Adipocyte (in vitro differentiated cells): ENCODE measurements around the gene DNAJB12.
A peak's percentile ranks its signal among the peaks of the same experiment; 100 is the strongest.
"Not testable (repeated sequence)": the region's sequence is repeated elsewhere in the genome, so short reads cannot be mapped to it uniquely, and the experiment has no call there.

Experiments
- DNase-seq: peaks from one replicate; pipeline ENCODE4 v3.0.0-alpha.2; 2015; ENCODE audit warnings: low read depth
- H3K27me3 ChIP-seq: replicated peaks from 2 replicates; pipeline ENCODE4 v1.7.0; 2013; ENCODE audit warnings: mild to moderate bottlenecking, low read length, moderate library complexity; ENCODE audit not compliant: control insufficient read depth, insufficient read depth
- H3K36me3 ChIP-seq: 2 replicates; pipeline ENCODE4 v1.7.0; 2013; ENCODE audit warnings: low read length, mild to moderate bottlenecking, moderate library complexity; ENCODE audit not compliant: control insufficient read depth, insufficient read depth, severe bottlenecking
- H3K4me1 ChIP-seq: 2 replicates; pipeline ENCODE4 v1.7.0; 2013; ENCODE audit warnings: mild to moderate bottlenecking, low read length, moderate library complexity; ENCODE audit not compliant: control insufficient read depth, insufficient read depth
- H3K4me3 ChIP-seq: 2 replicates; pipeline ENCODE4 v1.7.0; 2013; ENCODE audit warnings: mild to moderate bottlenecking, low read length, moderate library complexity
- H3K9ac ChIP-seq: 2 replicates; pipeline ENCODE4 v1.7.0; 2013; ENCODE audit warnings: mild to moderate bottlenecking, low read length, moderate library complexity
- H3K9me3 ChIP-seq: 2 replicates; pipeline ENCODE4 v1.7.0; 2013; ENCODE audit warnings: mild to moderate bottlenecking, low read length, moderate library complexity; ENCODE audit not compliant: control insufficient read depth

DNAJB12 gene

GRCh38 chr10:72354356-72355213 is at the start of gene DNAJB12:
TSS of gene DNAJB12 (minus strand) at chr10:72354919. CDS start at chr10:72354897, 22 bp downstream.
- H3K36me3 ChIP-seq = peaks cover 9% of the 10 kb centered on the region
- peaks cover 20% of the 10 kb centered on the region for H3K4me1 ChIP-seq
- H3K27me3 ChIP-seq = no peaks in the 10 kb centered on the region
- H3K9me3 ChIP-seq = no peaks in the 10 kb centered on the region
- peak within 1 kb of the TSS; percentile 98 for H3K4me3 ChIP-seq
- peak; percentile 95 for DNase-seq
- peak within 1 kb of the TSS; percentile 99 for H3K9ac ChIP-seq

GRCh38 chr10:72395581-72395980 is 40.9 kb upstream of the DNAJB12 start:
- H3K4me1 ChIP-seq, H3K27me3 ChIP-seq, DNase-seq, H3K36me3 ChIP-seq, H3K4me3 ChIP-seq, H3K9me3 ChIP-seq, H3K9ac ChIP-seq: not testable (repeated sequence)

DNA sequence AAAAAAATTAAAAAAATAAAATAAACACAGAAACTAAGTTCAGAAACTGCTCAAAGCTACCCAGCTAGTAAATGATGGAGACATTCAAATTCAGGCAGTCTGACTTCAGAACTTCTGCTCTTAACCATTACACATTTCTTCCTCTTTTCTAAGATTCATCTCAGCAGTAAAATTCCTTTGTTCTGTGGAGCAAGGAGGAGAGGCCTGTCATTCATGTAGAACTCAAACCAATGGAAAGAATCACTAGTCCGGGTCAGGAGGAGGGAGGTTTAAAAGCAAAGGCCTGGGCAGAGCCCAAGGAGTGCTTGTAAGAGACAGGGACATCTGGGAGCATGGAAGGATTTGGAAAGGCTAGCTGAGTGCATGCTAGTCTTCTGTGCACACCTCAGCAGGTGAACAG is 37.9 kb upstream of the DNAJB12 start:
- no peak for DNase-seq
- no peaks in the 10 kb centered on the region for H3K4me1 ChIP-seq
- no peaks in the 10 kb centered on the region for H3K9me3 ChIP-seq
- peaks cover 4% of the 10 kb centered on the region for H3K36me3 ChIP-seq
- H3K27me3 ChIP-seq = no peaks in the 10 kb centered on the region
- no peak overlapping the region for H3K9ac ChIP-seq
- no peak overlapping the region for H3K4me3 ChIP-seq

GRCh38 chr10:72390764-72391163 is 36.0 kb upstream of the DNAJB12 start:
- no peaks in the 10 kb centered on the region for H3K27me3 ChIP-seq
- peaks cover 4% of the 10 kb centered on the region for H3K4me1 ChIP-seq
- peaks cover 4% of the 10 kb centered on the region for H3K36me3 ChIP-seq
- no peak overlapping the region for H3K9ac ChIP-seq
- DNase-seq = no peak
- H3K4me3 ChIP-seq = no peak overlapping the region
- no peaks in the 10 kb centered on the region for H3K9me3 ChIP-seq

DNA sequence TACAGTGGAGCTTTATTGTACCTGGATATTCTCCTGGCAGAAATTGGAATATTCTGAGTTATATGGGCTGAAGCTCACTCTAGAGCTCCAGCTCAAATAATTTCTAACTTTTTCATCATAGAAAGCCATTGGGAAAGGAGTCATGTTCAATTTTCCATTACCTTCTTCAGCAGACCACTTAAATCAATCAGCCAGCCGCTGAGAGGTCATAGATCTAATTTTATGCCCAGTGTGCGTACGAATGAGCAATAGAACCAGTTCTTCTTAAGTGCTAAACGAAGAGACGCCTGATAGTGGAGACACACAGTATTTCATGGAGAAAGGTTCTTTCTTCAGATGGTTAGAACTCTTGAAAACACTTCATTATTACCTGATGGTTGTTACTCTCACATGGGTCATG is 35.0 kb upstream of the DNAJB12 start:
- Histone ChIP-seq H3K9me3 (no peaks in the 10 kb centered on the region), H3K9ac (no peak overlapping the region), H3K27me3 (no peaks in the 10 kb centered on the region), H3K36me3 (peaks cover 4% of the 10 kb centered on the region), H3K4me1 (peaks cover 4% of the 10 kb centered on the region), H3K4me3 (no peak overlapping the region)
- no peak for DNase-seq

DNA sequence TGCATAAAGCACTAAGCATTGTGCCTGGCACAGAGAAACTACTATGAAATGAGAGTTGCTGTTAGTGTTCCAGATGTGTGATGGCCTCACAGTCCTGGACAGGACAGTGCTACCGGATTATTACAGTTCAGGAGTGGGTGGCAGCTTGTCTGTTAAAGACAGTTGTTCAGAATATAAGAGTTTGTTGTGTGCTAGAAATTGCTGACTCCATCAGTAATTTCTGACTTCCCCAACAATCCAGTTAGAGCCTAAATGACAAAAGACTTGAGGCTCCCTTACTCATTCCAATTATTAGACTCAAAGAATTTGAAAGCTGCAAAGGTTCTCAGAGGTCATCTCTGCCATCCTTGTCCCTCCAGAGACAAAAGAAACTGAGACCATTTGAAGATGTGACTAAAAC is 34.3 kb upstream of the DNAJB12 start:
- Histone ChIP-seq H3K36me3 (peaks cover 4% of the 10 kb centered on the region), H3K27me3 (no peaks in the 10 kb centered on the region), H3K4me1 (peaks cover 4% of the 10 kb centered on the region), H3K4me3 (no peak overlapping the region), H3K9me3 (no peaks in the 10 kb centered on the region), H3K9ac (no peak overlapping the region)
- no peak for DNase-seq

DNA sequence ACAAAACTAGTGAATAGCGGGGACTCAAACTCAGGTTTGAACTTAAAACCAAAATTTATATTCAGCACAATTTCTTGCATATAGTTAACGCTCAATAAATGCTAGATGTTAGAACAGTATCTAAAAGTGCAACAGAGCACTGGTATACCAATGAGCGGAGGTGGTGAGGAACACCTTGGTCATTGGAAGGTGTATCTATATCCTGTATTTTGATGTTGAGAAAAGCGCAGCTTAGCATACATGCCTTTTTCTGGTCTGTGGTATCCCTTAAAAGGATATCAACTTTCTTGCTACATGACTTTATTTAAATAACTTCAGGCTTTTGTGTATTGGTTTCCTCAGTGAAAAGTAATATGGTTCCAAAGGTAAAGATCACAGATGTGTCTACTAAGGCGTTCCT is 33.3 kb upstream of the DNAJB12 start:
- peaks cover 4% of the 10 kb centered on the region for H3K4me1 ChIP-seq
- no peak overlapping the region for H3K4me3 ChIP-seq
- no peaks in the 10 kb centered on the region for H3K27me3 ChIP-seq
- peaks cover 4% of the 10 kb centered on the region for H3K36me3 ChIP-seq
- no peak overlapping the region for H3K9ac ChIP-seq
- no peak for DNase-seq
- H3K9me3 ChIP-seq = no peaks in the 10 kb centered on the region

GRCh38 chr10:72386916-72387586 is 32.3 kb upstream of the DNAJB12 start:
- DNase-seq = peak; percentile 25
- H3K36me3 ChIP-seq = no peaks in the 10 kb centered on the region

GRCh38 chr10:72385724-72386123 is 31.0 kb upstream of the DNAJB12 start:
- no peak for DNase-seq
- H3K36me3 ChIP-seq = no peaks in the 10 kb centered on the region
- H3K9ac ChIP-seq = no peak overlapping the region
- H3K4me1 ChIP-seq = peaks cover 4% of the 10 kb centered on the region
- no peaks in the 10 kb centered on the region for H3K27me3 ChIP-seq
- H3K9me3 ChIP-seq = no peaks in the 10 kb centered on the region
- H3K4me3 ChIP-seq = no peak overlapping the region

More at GRCh38 chr10:72386916-72387586, 32.3 kb upstream of the DNAJB12 start:
- Histone ChIP-seq H3K9ac (no peak overlapping the region), H3K9me3 (no peaks in the 10 kb centered on the region), H3K4me1 (peaks cover 4% of the 10 kb centered on the region), H3K27me3 (no peaks in the 10 kb centered on the region), H3K4me3 (no peak overlapping the region)

DNA sequence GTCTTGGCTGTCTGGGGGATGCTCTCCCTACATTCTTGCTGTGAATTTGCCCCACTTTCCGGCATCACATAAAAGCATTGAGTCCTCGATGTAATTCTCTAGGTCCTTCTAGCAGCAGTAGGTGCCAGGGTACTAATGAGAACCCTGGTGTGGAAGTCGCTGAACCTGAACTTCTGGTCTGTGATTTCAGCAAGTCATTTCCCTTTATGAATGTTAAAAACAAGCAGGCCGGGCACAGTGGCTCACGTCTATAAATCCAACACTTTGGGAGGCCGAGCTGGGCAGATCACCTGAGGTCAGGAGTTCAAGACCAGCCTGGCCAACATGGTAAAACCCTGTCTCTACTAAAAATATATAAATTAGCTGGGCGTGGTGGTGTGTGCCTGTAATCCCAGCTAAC is 30.3 kb upstream of the DNAJB12 start:
- H3K4me3 ChIP-seq, H3K4me1 ChIP-seq, DNase-seq, H3K36me3 ChIP-seq, H3K9ac ChIP-seq, H3K9me3 ChIP-seq, H3K27me3 ChIP-seq: not testable (repeated sequence)

DNA sequence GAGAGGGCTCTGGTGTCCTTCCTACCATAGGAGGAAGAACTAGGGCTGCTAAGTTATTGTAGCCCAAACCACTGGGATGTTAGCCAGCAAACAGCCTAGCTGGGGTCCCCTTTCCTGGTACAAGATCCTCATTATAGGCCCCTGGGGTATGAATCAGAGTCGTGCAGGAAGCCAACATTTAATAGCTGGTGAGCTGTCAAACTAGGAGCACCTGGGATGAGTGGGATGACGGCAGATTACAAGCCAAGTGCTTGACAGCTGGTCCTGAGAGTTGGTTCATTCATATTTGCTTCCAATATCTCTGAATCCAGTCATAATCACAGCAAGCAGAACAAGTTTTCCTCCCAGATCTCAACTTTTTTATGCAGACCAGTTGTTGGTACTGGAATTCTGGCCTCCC is 25.1 kb upstream of the DNAJB12 start:
- no peak for DNase-seq
- Histone ChIP-seq H3K9ac (no peak overlapping the region), H3K4me3 (no peak overlapping the region), H3K27me3 (no peaks in the 10 kb centered on the region), H3K36me3 (no peaks in the 10 kb centered on the region), H3K4me1 (no peaks in the 10 kb centered on the region), H3K9me3 (no peaks in the 10 kb centered on the region)
